Keratinocyte (primary cell): Measurements from ENCODE around the gene CMTM2. TPM values are rescaled to one million over a fixed set of nuclear protein-coding genes. Genes with fewer than 3 reads are reported as not detected.

Source experiments
- DNase-seq: peaks from one replicate; pipeline ENCODE4 v3.0.0-alpha.2; 2011; ENCODE audit warnings: low read depth, missing footprints, low spot score
- FAIRE-seq: peaks from 2 replicates; lab custom pipeline; 2011; peaks lifted over from hg19 to GRCh38; lab: Jason Lieb, UNC
- H2AFZ ChIP-seq: 2 replicates; pipeline ENCODE4 v1.6.0; 2012; ENCODE audit warnings: low read length, control low read depth, inconsistent platforms; ENCODE audit not compliant: control insufficient read depth
- H3K27ac ChIP-seq: 2 replicates; pipeline ENCODE4 v1.5.1; 2011; ENCODE audit warnings: low read length; ENCODE audit not compliant: control insufficient read depth, insufficient read depth
- H3K27me3 ChIP-seq: 3 replicates; pipeline ENCODE4 v1.6.0; 2011; ENCODE audit warnings: low read length; ENCODE audit not compliant: control insufficient read depth, insufficient read depth; ENCODE audit errors: extremely low read depth
- H3K36me3 ChIP-seq, 2 experiments: 2 replicates in 1 of 2; 3 replicates in 1 of 2; pipeline ENCODE4 v1.5.1; 2011; ENCODE audit warnings: low read length in 2 of 2, mild to moderate bottlenecking in 1 of 2; ENCODE audit not compliant: control insufficient read depth in 2 of 2, insufficient read depth in 2 of 2; ENCODE audit errors: extremely low read depth in 1 of 2
- H3K4me1 ChIP-seq: 3 replicates; pipeline ENCODE4 v1.5.1; 2011; ENCODE audit warnings: low read length; ENCODE audit not compliant: control insufficient read depth, insufficient read depth; ENCODE audit errors: extremely low read depth
- H3K4me2 ChIP-seq: 3 replicates; pipeline ENCODE4 v1.6.0; 2011; ENCODE audit warnings: low read depth, low read length; ENCODE audit not compliant: control insufficient read depth, insufficient read depth; ENCODE audit errors: extremely low read depth
- H3K4me3 ChIP-seq, 3 experiments: fragments of 200-600 bp in 1 of 3; sonication (generic) in 1 of 3; 2 replicates in 2 of 3; 3 replicates in 1 of 3; pipeline ENCODE4 v1.5.1; 2011 to 2016; ENCODE audit warnings: low read length in 3 of 3, mild to moderate bottlenecking in 3 of 3, control low read depth in 2 of 3, inconsistent platforms in 1 of 3, low read depth in 1 of 3, mixed read lengths in 1 of 3, mixed run types in 1 of 3, moderate library complexity in 1 of 3; ENCODE audit not compliant: control insufficient read depth in 2 of 3, insufficient read depth in 2 of 3; ENCODE audit errors: extremely low read depth in 1 of 3
- H3K79me2 ChIP-seq: 2 replicates; pipeline ENCODE4 v1.6.0; 2012; ENCODE audit warnings: low read length; ENCODE audit not compliant: control insufficient read depth, insufficient read depth
- H3K9ac ChIP-seq: 3 replicates; pipeline ENCODE4 v1.6.0; 2011; ENCODE audit warnings: low read length; ENCODE audit not compliant: control insufficient read depth, insufficient read depth; ENCODE audit errors: extremely low read depth
- H3K9me1 ChIP-seq: 3 replicates; pipeline ENCODE4 v1.6.0; 2011; ENCODE audit warnings: low read length; ENCODE audit not compliant: control insufficient read depth, insufficient read depth; ENCODE audit errors: extremely low read depth
- H3K9me3 ChIP-seq: 2 replicates; pipeline ENCODE4 v1.5.1; 2012; ENCODE audit warnings: low read depth, low read length; ENCODE audit not compliant: control insufficient read depth
- H4K20me1 ChIP-seq: 3 replicates; pipeline ENCODE4 v1.6.0; 2011; ENCODE audit warnings: low read length; ENCODE audit not compliant: control insufficient read depth, insufficient read depth; ENCODE audit errors: extremely low read depth
- EZH2 ChIP-seq: IDR thresholded peaks from one replicate; pipeline ENCODE4 v1.6.1; 2012; ENCODE audit warnings: inconsistent platforms, mild to moderate bottlenecking, low read length, moderate library complexity
- dilution Hi-C: fragments of 300-500 bp; cut with MboI; formaldehyde crosslinking; loops from one replicate; pipeline ENCODE4 v1.7.0; 2020; ENCODE audit warnings: low sequenced_read_pairs; ENCODE audit not compliant: extremely low pct_ligation_motif_present
- polyA plus RNA-seq, 5 experiments: library from polyadenylated mRNA; depleted of rRNA in 3 of 5; stranded (reverse) in 3 of 5; stranded (forward) in 1 of 5; unstranded in 1 of 5; fragments of >200 nt; gene quantifications; 1 replicate in 1 of 5; 2 replicates in 3 of 5; 3 replicates in 1 of 5; pipeline versions ENCODE4 v1.2.1 to v1.2.3, GENCODE V29; 2011 to 2012; ENCODE audit warnings: missing spikeins in 2 of 5, low read depth in 1 of 5, low replicate concordance in 1 of 5
- TF ChIP-seq, protein P1 (sequence below), 3 experiments: IDR thresholded peaks in 1 of 3; conservative IDR thresholded peaks in 1 of 3; optimal IDR thresholded peaks in 1 of 3; 2 replicates in 2 of 3; 3 replicates in 1 of 3; pipeline versions ENCODE3 to v1.5.1; 2011; ENCODE audit warnings: low read length in 3 of 3, mild to moderate bottlenecking in 3 of 3, moderate library complexity in 2 of 3, control low read depth in 1 of 3, inconsistent platforms in 1 of 3; ENCODE audit not compliant: insufficient read depth in 2 of 3; ENCODE audit errors: extremely low read depth in 1 of 3

Gene CMTM2
- polyA plus RNA-seq, 1 donor (not counting 4 experiments of a cell fraction or from before 2014, with no cell fraction given): not detected

- H3K9ac ChIP-seq: peak overlapping the region; percentile 67
- H3K36me3 ChIP-seq: peaks cover 12 to 14% of the 10 kb centered on the region in 2 experiments
- H3K9me3 ChIP-seq: peaks cover 2% of the 10 kb centered on the region
- H3K27ac ChIP-seq: no peak overlapping the region
- peaks cover 6% of the 10 kb centered on the region for H3K79me2 ChIP-seq
- DNase-seq (no peak), FAIRE-seq (no peak)
- peaks cover 23% of the 10 kb centered on the region for H3K4me1 ChIP-seq
- no peak overlapping the region for H2AFZ ChIP-seq
- TF ChIP-seq, protein P1, sequence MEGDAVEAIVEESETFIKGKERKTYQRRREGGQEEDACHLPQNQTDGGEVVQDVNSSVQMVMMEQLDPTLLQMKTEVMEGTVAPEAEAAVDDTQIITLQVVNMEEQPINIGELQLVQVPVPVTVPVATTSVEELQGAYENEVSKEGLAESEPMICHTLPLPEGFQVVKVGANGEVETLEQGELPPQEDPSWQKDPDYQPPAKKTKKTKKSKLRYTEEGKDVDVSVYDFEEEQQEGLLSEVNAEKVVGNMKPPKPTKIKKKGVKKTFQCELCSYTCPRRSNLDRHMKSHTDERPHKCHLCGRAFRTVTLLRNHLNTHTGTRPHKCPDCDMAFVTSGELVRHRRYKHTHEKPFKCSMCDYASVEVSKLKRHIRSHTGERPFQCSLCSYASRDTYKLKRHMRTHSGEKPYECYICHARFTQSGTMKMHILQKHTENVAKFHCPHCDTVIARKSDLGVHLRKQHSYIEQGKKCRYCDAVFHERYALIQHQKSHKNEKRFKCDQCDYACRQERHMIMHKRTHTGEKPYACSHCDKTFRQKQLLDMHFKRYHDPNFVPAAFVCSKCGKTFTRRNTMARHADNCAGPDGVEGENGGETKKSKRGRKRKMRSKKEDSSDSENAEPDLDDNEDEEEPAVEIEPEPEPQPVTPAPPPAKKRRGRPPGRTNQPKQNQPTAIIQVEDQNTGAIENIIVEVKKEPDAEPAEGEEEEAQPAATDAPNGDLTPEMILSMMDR (optimal IDR thresholded peaks at IDR 0.05 in 1 of 3, IDR thresholded peaks at IDR 0.05 in 1 of 3, conservative IDR thresholded peaks at IDR 0.05 in 1 of 3; ENCODE audit: extremely low read depth in 1 of 3, insufficient read depth in 2 of 3, low read length in 3 of 3): no peak
- TF ChIP-seq EZH2: no peak
- no peaks in the 10 kb centered on the region for H3K9me1 ChIP-seq
- no peaks in the 10 kb centered on the region for H4K20me1 ChIP-seq
- H3K27me3 ChIP-seq: no peaks in the 10 kb centered on the region
- dilution Hi-C loops: no loop called here
- H3K4me2 ChIP-seq: peak overlapping the region; percentile 60
- H3K4me3 ChIP-seq: peak overlapping the region; percentile 68 to 79 (median 79)
Observed at GRCh38 chr16:66605979-66606751, 26.9 kb downstream of the CMTM2 start.

DNA sequence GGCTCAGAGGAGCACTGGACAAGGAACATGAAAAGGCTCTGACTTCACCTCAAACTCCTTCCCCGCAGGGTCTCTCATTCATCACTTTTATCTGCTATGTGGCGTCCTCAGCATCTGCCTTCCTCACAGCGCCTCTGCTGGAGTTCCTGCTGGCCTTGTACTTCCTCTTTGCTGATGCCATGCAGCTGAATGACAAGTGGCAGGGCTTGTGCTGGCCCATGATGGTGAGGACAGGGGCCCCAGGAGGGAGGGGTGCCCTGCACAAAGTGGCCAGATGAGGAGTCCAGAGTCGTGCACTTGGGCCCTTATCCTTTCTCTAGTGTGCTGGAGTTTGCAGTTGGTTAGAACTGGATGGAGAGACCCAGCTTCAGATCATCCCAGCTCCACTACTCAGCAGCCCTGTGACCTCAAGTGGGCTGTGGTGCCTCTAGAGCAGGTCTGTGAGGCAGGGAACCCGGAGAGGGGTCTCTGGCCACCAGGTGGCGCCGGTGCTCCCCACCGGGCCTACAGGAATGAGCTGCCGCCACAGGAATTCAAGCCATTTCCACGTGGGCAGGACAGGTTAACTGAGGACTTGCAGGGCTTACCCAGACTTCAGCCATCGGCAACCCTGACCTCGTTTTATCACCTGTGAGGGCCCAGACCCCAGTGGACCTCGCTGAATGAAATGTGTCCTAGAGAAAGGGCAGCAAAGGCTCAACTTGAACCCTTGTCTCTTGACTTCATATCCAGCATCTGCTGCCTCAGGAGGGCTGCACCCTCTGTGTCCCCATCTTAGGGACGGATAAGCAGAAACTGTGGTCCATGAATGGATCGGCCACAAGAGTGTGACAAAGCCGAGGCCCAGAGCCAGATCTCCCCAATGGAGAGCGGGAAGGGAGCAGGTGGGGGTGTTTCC is 29.2 kb downstream of the CMTM2 start:
- H3K27me3 ChIP-seq: no peaks in the 10 kb centered on the region
- H3K36me3 ChIP-seq: peaks cover 22 to 25% of the 10 kb centered on the region in 2 experiments
- H3K4me3 ChIP-seq: no peak overlapping the region
- H3K27ac ChIP-seq: no peak overlapping the region
- H2AFZ ChIP-seq: no peak overlapping the region
- peaks cover 6% of the 10 kb centered on the region for H3K79me2 ChIP-seq
- dilution Hi-C loops: no loop called here
- H4K20me1 ChIP-seq: no peaks in the 10 kb centered on the region
- DNase-seq: peak; percentile 58
- H3K9me3 ChIP-seq: no peaks in the 10 kb centered on the region
- peak; percentile 89 for FAIRE-seq
- peak overlapping the region; percentile 18 for H3K9ac ChIP-seq
- H3K4me1 ChIP-seq: peaks cover 23% of the 10 kb centered on the region
- no peak for TF ChIP-seq EZH2
- TF ChIP-seq, protein P1 (optimal IDR thresholded peaks at IDR 0.05 in 1 of 3, IDR thresholded peaks at IDR 0.05 in 1 of 3, conservative IDR thresholded peaks at IDR 0.05 in 1 of 3; ENCODE audit: extremely low read depth in 1 of 3, insufficient read depth in 2 of 3, low read length in 3 of 3): peak; percentile 90 to 95 (median 91)
- no peaks in the 10 kb centered on the region for H3K9me1 ChIP-seq
- peak overlapping the region; percentile 43 for H3K4me2 ChIP-seq
